MM.1S (cell line): ENCODE measurements around the gene TIPRL.

Source experiments
- DNase-seq: peaks from one replicate; pipeline ENCODE4 v3.0.0-alpha.2; 2015
- H2AFZ ChIP-seq: fragments of 300-600 bp; sonication (generic); 2 replicates; pipeline ENCODE4 v1.6.0; 2016; ENCODE audit warnings: antibody characterized with exemption, low read length
- H3F3A ChIP-seq: fragments of 300-600 bp; sonication (generic); 2 replicates; pipeline ENCODE4 v1.6.1; 2016; ENCODE audit warnings: mild to moderate bottlenecking, antibody characterized with exemption, low read length, moderate library complexity, mixed read lengths; ENCODE audit not compliant: insufficient read depth
- H3K27ac ChIP-seq: fragments of 300-600 bp; sonication (generic); 2 replicates; pipeline ENCODE4 v1.5.1; 2016; ENCODE audit warnings: mild to moderate bottlenecking, low read length
- H3K27me3 ChIP-seq: fragments of 300-600 bp; sonication (generic); replicated peaks from 2 replicates; pipeline ENCODE4 v1.6.0; 2016; ENCODE audit warnings: low read length; ENCODE audit not compliant: insufficient read depth
- H3K36me3 ChIP-seq: fragments of 300-600 bp; sonication (generic); replicated peaks from 2 replicates; pipeline ENCODE4 v1.6.1; 2016; ENCODE audit warnings: mild to moderate bottlenecking, low read length, mixed read lengths; ENCODE audit not compliant: insufficient read depth
- H3K4me1 ChIP-seq: fragments of 300-600 bp; sonication (generic); 2 replicates; pipeline ENCODE4 v1.6.1; 2016; ENCODE audit warnings: low read length, mixed read lengths
- H3K4me2 ChIP-seq: fragments of 300-600 bp; sonication (generic); 2 replicates; pipeline ENCODE4 v1.6.0; 2016; ENCODE audit warnings: low read depth, low read length
- H3K4me3 ChIP-seq: fragments of 300-600 bp; sonication (generic); 2 replicates; pipeline ENCODE4 v1.5.1; 2016; ENCODE audit warnings: low read length, mixed read lengths
- H3K79me2 ChIP-seq: fragments of 300-600 bp; sonication (generic); 2 replicates; pipeline ENCODE4 v1.6.1; 2016; ENCODE audit warnings: mixed run types, low read length, mixed read lengths
- H3K9ac ChIP-seq: fragments of 300-600 bp; sonication (generic); 2 replicates; pipeline ENCODE4 v1.6.1; 2016; ENCODE audit warnings: low read length, mixed read lengths
- H3K9me2 ChIP-seq: fragments of 300-600 bp; sonication (generic); replicated peaks from 2 replicates; pipeline ENCODE4 v1.6.1; 2016; ENCODE audit warnings: mild to moderate bottlenecking, low read length, mixed read lengths; ENCODE audit not compliant: insufficient read depth
- H3K9me3 ChIP-seq: fragments of 300-600 bp; sonication (generic); replicated peaks from 2 replicates; pipeline ENCODE4 v1.6.1; 2016; ENCODE audit warnings: mild to moderate bottlenecking, low read length, mixed read lengths; ENCODE audit not compliant: insufficient read depth
- H4K20me1 ChIP-seq: fragments of 300-600 bp; sonication (generic); 2 replicates; pipeline ENCODE4 v1.6.1; 2016; ENCODE audit warnings: mild to moderate bottlenecking, low read length, moderate library complexity, mixed read lengths; ENCODE audit not compliant: insufficient read depth
- CTCF ChIP-seq: fragments of 300-600 bp; sonication (generic); IDR thresholded peaks from 2 replicates; pipeline ENCODE4 v1.5.1; 2016; ENCODE audit warnings: antibody characterized with exemption, low read length, mixed read lengths
- EZH2 ChIP-seq: fragments of 300-600 bp; sonication (generic); optimal IDR thresholded peaks from 2 replicates; pipeline ENCODE3; 2017; ENCODE audit warnings: low read depth, mild to moderate bottlenecking, antibody characterized with exemption, low read length, mixed read lengths
- EZH2phosphoT487 ChIP-seq: fragments of 300-600 bp; sonication (generic); IDR thresholded peaks from 2 replicates; pipeline ENCODE4 v1.6.1; 2018; ENCODE audit warnings: antibody characterized with exemption, low read length

Gene TIPRL

GRCh38 chr1:168243198-168243597, 64.4 kb downstream of the TIPRL start:
- no peak overlapping the region for H3K4me2 ChIP-seq
- no peak overlapping the region for H3K9ac ChIP-seq

GRCh38 chr1:168243636-168244212, 65.0 kb downstream of the TIPRL start:
- no peak overlapping the region for H3K9ac ChIP-seq
- H3K79me2 ChIP-seq, result peaks cover 13% of the 10 kb centered on the region; the same call in 1 of the 2 replicates
- no peak overlapping the region for H3K4me3 ChIP-seq

More at GRCh38 chr1:168243198-168243597, 64.4 kb downstream of the TIPRL start:
- no peak overlapping the region for H3K4me3 ChIP-seq
- peaks cover 13% of the 10 kb centered on the region; the same call in 1 of the 2 replicates for H3K79me2 ChIP-seq
- H3K9me2 ChIP-seq, result no peaks in the 10 kb centered on the region
- H3F3A ChIP-seq, result no peaks in the 10 kb centered on the region
- no peak for DNase-seq
- no peak overlapping the region for H2AFZ ChIP-seq
- TF ChIP-seq CTCF, result no peak
- no peak for TF ChIP-seq EZH2
- TF ChIP-seq EZH2phosphoT487, result no peak
- no peak overlapping the region for H3K27ac ChIP-seq
- no peaks in the 10 kb centered on the region for H3K27me3 ChIP-seq
- H3K4me1 ChIP-seq, result no peaks in the 10 kb centered on the region
- peaks cover 2% of the 10 kb centered on the region for H3K36me3 ChIP-seq
- no peaks in the 10 kb centered on the region for H4K20me1 ChIP-seq
- no peaks in the 10 kb centered on the region for H3K9me3 ChIP-seq

GRCh38 chr1:168245042-168245441, 66.3 kb downstream of the TIPRL start:
- Histone ChIP-seq H2AFZ (no peak overlapping the region), H3K9me2 (no peaks in the 10 kb centered on the region), H3K9ac (no peak overlapping the region), H3K27ac (no peak overlapping the region), H3K9me3 (no peaks in the 10 kb centered on the region), H3K4me2 (no peak overlapping the region), H3K4me3 (no peak overlapping the region), H4K20me1 (no peaks in the 10 kb centered on the region), H3K79me2 (peaks cover 20% of the 10 kb centered on the region; the same call in 1 of the 2 replicates), H3K36me3 (peaks cover 2% of the 10 kb centered on the region), H3K4me1 (no peaks in the 10 kb centered on the region), H3F3A (no peaks in the 10 kb centered on the region), H3K27me3 (no peaks in the 10 kb centered on the region)
- TF ChIP-seq EZH2 (no peak), EZH2phosphoT487 (no peak), CTCF (no peak)
- no peak for DNase-seq

More at GRCh38 chr1:168243636-168244212, 65.0 kb downstream of the TIPRL start:
- no peak overlapping the region for H2AFZ ChIP-seq
- H3F3A ChIP-seq, result no peaks in the 10 kb centered on the region
- H3K9me3 ChIP-seq, result no peaks in the 10 kb centered on the region
- H3K4me1 ChIP-seq, result no peaks in the 10 kb centered on the region
- DNase-seq, result no peak
- H3K27ac ChIP-seq, result no peak overlapping the region
- no peak overlapping the region for H3K4me2 ChIP-seq
- no peaks in the 10 kb centered on the region for H3K9me2 ChIP-seq
- H3K36me3 ChIP-seq, result peaks cover 2% of the 10 kb centered on the region
- H3K27me3 ChIP-seq, result no peaks in the 10 kb centered on the region
- H4K20me1 ChIP-seq, result no peaks in the 10 kb centered on the region
- no peak for TF ChIP-seq EZH2phosphoT487
- TF ChIP-seq EZH2, result no peak
- TF ChIP-seq CTCF, result no peak
